ENCODE data around the gene GOLPH3L.
"Not testable (repeated sequence)": the region's sequence is repeated elsewhere in the genome, so short reads cannot be mapped to it uniquely, and the experiment has no call there.

GOLPH3L gene

GRCh38 chr1:150613061-150613920 lies 83.7 kb downstream of the GOLPH3L start:
- no peak for DNase-seq

- no peak for DNase-seq
Measured at GRCh38 chr1:150612014-150612345, 85.0 kb downstream of the GOLPH3L start.

- DNase-seq: no peak
Measured at GRCh38 chr1:150610576-150610975, 86.4 kb downstream of the GOLPH3L start.

GRCh38 chr1:150609732-150610131 lies 87.2 kb downstream of the GOLPH3L start:
- no peak for DNase-seq

GRCh38 chr1:150606463-150607142 lies 90.4 kb downstream of the GOLPH3L start:
- DNase-seq: no peak

GRCh38 chr1:150605451-150605731 lies 91.6 kb downstream of the GOLPH3L start:
- DNase-seq: not testable (repeated sequence)

DNA sequence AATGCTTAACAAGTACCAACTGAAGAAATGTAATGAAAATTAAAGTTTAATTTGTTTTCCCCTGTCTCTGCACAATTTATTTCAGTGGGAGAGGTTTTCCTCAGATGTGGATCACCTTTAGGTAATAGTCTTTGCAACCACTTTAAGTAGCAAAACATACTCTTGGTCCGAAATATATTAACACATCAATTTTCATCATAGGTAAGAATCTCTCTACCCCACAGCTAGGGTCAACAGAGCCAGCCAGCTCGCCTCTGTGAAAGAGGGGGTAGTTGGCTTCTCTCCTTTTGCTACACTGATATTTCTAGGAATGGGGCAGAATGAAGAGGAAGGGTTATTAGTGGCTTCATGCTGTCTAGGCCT lies 92.7 kb downstream of the GOLPH3L start:
- DNase-seq: no peak

DNA sequence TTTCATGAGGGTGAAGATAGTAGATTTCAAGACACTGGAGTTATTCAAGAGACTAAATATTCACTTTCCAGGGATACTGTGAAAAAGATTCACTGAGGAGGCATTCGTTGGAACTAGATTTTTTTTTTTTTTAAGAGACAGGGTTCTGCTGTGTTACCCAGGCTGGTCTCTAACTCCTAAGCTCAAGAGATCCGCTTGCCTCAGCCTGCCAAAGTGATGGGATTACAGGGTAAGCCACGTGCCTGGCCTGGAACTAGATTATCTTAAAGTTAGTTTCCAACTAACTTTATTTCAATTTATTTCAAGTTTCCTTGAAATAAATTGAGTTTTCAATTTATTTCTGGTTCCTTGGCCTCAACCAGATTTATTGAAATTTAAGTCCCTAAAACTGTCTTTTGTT lies 93.2 kb downstream of the GOLPH3L start:
- no peak for DNase-seq

GRCh38 chr1:150602372-150602771 lies 94.6 kb downstream of the GOLPH3L start:
- DNase-seq: not testable (repeated sequence)

- no peak for DNase-seq
Measured at GRCh38 chr1:150601540-150601939, 95.4 kb downstream of the GOLPH3L start.

DNA sequence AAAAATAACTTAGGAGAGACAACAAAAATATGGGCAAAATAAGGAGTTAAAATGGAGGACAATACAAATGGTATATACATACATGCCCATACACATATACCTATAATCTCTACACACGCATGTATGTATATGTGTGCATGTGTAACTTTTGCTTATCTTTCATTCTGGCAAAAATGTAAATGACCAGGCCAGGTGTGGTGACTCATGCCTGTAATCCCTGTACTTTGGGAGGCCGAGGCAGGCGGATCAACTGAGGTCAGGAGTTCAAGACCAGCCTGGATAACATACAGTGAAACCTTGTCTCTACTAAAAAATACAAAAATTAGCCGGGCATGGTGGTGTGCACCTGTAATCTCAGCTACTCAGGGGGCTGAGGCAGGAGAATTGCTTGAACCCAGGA lies 98.6 kb downstream of the GOLPH3L start:
- not testable (repeated sequence) for DNase-seq

DNA sequence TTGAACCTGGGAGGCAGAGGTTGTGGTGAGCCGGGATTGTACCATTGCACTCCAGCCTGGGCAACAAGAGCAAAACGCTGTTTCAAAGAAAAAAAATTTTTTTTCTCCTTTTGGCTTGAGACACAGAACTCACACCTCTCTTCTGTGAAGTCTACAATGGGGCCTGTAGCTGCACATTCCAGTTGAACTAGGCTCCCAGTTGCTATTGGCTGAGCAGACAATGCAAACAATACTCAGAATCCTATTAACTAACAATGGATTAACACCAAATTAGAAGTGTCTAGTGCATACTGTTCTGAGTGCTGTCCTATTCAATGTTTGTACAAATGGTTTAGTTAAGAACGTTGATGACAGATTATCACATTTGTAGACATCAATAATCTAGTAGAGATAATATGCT lies 100.0 kb downstream of the GOLPH3L start:
- no peak for DNase-seq
